HG03469 (cell line): ENCODE measurements around the gene CIRBP.

Experiments used
- ATAC-seq: cut with Tn5 transposase; IDR thresholded peaks from one replicate; pipeline ENCODE4 v1.9.1; 2021; ENCODE audit warnings: mild to moderate bottlenecking, moderate library complexity, moderate number of reproducible peaks; ENCODE audit not compliant: unreplicated experiment

CIRBP gene

GRCh38 chr19:1278713-1279660, 9.9 kb downstream of the CIRBP start:
- no peak for ATAC-seq

GRCh38 chr19:1279782-1280341, 10.7 kb downstream of the CIRBP start:
- ATAC-seq, result no peak

GRCh38 chr19:1280636-1281568, 11.8 kb downstream of the CIRBP start:
- no peak for ATAC-seq

- ATAC-seq, result no peak
Measured at GRCh38 chr19:1281569-1282287, 12.6 kb downstream of the CIRBP start.

GRCh38 chr19:1282588-1283206, 13.6 kb downstream of the CIRBP start:
- ATAC-seq, result no peak

GRCh38 chr19:1283207-1283916, 14.2 kb downstream of the CIRBP start:
- no peak for ATAC-seq

- no peak for ATAC-seq
Measured at GRCh38 chr19:1283917-1284292, 14.8 kb downstream of the CIRBP start.

- no peak for ATAC-seq
Measured at GRCh38 chr19:1284293-1284978, 15.3 kb downstream of the CIRBP start.

- ATAC-seq, result no peak
Measured at GRCh38 chr19:1284979-1285736, 16.0 kb downstream of the CIRBP start.

- ATAC-seq, result no peak
Measured at GRCh38 chr19:1285737-1286360, 16.7 kb downstream of the CIRBP start, which contains the start of gene EFNA2. Gene EFNA2, plus strand, starts transcription at chr19:1285873. Its CDS starts 296 bp downstream, at chr19:1286169.

GRCh38 chr19:1286487-1287353, 17.6 kb downstream of the CIRBP start:
- no peak for ATAC-seq

- no peak for ATAC-seq
Measured at GRCh38 chr19:1287354-1288225, 18.5 kb downstream of the CIRBP start.

GRCh38 chr19:1288226-1288612, 19.1 kb downstream of the CIRBP start:
- no peak for ATAC-seq

GRCh38 chr19:1288833-1289685, 19.9 kb downstream of the CIRBP start:
- ATAC-seq, result no peak

- ATAC-seq, result no peak
Measured at GRCh38 chr19:1289686-1290025, 20.5 kb downstream of the CIRBP start.
